Epithelial cell of esophagus (primary cell): ENCODE data around the gene TMPRSS2.

Experiments used
- DNase-seq: peaks from one replicate; pipeline ENCODE4 v3.0.0; 2010; ENCODE audit warnings: low read depth
- H3K4me3 ChIP-seq: 2 replicates; pipeline ENCODE4 v1.5.1; 2011; ENCODE audit warnings: mild to moderate bottlenecking, low read length, control low read depth
- CTCF ChIP-seq: IDR thresholded peaks from 2 replicates; pipeline ENCODE4 v1.5.1; 2011; ENCODE audit warnings: low read depth, mild to moderate bottlenecking, low read length, control low read depth, inconsistent platforms; ENCODE audit not compliant: insufficient read depth; ENCODE audit errors: missing control alignments

The TMPRSS2 gene

DNA sequence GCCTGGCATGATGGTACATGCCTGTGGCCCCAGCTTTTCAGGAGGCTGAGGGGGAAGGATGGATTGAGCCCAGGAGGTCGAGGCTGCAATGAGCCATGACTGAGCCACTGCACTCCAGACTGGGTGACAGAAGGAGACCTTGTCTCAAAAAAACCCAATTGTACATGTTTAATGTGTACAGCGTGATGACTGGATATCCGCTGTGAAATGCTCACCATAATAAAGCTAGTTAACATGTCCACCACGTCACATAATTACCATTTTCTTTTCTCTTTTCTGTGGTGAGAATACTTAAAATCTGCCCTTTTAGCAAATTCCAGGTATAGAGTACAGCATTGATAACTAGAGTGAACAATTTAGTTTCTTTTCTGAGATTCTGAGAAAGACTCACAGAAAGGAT, 24.0 kb downstream of the TMPRSS2 start:
- no peak for TF ChIP-seq CTCF
- DNase-seq: no peak
- H3K4me3 ChIP-seq: no peak overlapping the region

GRCh38 chr21:41483415-41483814, 24.5 kb downstream of the TMPRSS2 start:
- no peak overlapping the region for H3K4me3 ChIP-seq
- no peak for TF ChIP-seq CTCF
- DNase-seq: no peak

DNA sequence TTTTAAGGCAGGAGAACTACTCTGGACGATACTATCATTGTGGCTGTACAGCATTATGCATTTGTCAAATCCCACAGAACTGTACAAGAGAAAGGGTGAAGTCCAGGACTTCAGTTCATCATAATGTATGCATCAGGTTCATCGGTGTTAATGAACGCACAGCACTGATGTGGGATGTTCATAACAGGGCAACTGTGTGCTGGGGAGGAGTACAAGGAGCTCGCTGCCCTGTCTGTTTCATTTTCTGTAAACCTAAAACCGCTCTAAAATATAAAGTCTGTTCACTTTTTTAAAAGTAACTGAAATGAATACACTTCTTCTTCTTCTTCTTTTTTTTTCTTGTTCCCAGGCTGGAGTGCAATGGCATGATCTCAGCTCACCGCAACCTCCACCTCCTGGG, 25.0 kb downstream of the TMPRSS2 start:
- DNase-seq: no peak
- H3K4me3 ChIP-seq: no peak overlapping the region
- TF ChIP-seq CTCF: no peak

DNA sequence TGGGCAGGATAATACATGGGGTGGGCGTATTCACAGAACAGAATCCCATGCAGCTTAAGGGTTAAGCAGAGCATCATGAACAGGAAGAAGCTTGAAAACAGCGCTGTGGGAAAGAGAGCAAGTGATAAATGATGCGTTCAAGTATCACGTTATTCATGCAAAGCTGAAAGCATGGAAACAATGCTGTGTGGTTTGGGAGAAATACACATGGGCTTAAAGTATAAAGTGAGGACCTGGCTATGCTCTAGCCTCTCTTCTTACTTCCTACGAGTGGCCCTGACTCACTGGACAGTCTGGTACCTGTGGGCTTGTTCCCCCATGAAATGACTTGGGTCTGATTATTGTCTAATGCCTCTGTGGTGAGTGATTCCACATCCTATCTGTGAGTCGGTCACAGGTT, 25.7 kb downstream of the TMPRSS2 start:
- no peak for TF ChIP-seq CTCF
- DNase-seq: no peak
- no peak overlapping the region for H3K4me3 ChIP-seq

- DNase-seq: peak; percentile 48
- no peak for TF ChIP-seq CTCF
- no peak overlapping the region for H3K4me3 ChIP-seq
Observed at GRCh38 chr21:41481191-41481590, 26.8 kb downstream of the TMPRSS2 start.

DNA sequence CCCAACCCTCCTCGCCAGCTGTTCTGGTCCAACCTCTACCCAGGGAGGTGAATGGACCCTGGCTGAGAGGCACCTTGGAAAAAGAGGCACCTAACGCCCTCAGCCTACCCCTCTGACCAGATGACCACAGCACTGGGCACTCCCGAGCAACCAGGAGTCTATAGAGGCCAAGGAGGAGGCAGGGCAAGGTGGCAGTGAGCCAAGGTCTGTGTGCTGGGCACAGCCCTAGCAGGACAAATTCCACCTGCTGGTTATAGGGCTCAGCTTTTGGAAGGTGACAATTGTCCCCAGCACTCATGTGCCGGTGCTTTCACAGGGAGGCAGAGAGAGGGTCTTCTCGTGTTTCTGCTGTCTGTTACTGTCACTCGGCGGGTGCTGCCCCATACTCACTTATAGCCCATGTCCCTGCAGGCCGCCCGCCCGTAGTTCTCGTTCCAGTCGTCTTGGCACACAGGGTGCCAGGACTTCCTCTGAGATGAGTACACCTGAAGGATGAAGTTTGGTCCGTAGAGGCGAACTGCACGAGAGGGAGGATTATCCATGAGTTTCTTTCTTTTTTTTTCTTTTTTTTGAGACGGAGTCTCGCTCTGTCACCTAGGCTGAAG, 27.8 kb downstream of the TMPRSS2 start:
- no peak overlapping the region for H3K4me3 ChIP-seq
- no peak for TF ChIP-seq CTCF
- DNase-seq: no peak

GRCh38 chr21:41479686-41480085, 28.3 kb downstream of the TMPRSS2 start:
- no peak for DNase-seq
- no peak for TF ChIP-seq CTCF
- no peak overlapping the region for H3K4me3 ChIP-seq
